Measurements from ENCODE around the gene BYSL.
"Not testable (repeated sequence)": the region's sequence is repeated elsewhere in the genome, so short reads cannot be mapped to it uniquely, and the experiment has no call there.

BYSL gene

DNA sequence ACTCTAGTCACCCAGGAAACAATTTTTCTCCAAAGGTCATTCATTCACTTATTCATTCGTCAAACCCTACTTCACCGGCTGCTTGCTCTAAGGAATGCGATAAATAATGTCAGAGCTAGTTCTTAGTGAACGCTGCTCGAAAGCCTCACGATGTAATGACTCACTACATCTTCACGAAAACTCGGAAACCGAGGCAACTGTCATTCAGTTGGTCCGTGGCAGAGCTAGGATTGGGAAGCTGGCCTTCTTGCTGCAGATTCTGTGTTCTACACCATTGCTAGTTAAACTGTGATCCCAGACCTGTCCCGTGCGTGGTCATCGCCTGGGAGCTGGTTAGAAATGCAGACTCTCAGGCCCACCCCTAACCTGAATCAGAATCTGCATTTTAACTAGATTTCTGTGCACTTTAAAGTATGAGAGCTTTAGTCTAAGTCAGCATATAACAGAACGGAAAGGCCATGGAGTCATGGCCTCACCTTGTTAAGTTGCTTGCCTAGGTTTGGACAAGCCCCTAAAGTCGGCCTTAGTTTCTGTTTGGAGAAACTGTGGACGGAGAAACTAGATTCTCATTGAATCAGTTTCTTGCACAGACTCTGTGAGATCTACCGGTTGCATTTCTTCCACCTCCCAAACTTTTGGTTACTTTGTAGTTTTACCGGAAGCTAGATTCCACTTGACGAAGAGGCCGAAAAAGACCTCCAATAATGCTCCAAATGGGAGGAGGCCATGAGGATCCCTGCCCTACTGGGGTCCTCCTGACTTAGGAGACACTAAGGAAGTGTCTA, 21.0 kb downstream of the BYSL start:
- DNase-seq (ENCODE audit: low read depth in 2 of 2) = no peak

DNA sequence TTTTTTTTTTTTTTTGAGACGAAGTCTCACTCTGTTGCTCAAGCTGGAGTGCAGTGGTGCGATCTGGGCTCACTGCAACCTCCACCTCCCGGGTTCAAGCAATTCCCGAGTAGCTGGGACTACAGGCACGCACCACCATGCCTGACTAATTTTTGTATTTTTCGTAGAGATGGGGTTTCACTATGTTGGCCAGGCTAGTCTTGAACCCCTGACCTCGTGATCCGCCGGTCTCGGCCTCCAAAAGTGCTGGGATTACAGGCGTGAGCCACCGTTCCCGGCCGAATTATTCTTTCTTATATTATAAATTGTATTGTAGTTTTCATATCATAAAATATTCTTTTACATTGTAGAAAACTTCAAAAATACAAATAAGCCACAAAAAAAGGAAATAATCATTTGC, 21.6 kb downstream of the BYSL start:
- not testable (repeated sequence) for DNase-seq (ENCODE audit: low read depth in 2 of 2)

DNA sequence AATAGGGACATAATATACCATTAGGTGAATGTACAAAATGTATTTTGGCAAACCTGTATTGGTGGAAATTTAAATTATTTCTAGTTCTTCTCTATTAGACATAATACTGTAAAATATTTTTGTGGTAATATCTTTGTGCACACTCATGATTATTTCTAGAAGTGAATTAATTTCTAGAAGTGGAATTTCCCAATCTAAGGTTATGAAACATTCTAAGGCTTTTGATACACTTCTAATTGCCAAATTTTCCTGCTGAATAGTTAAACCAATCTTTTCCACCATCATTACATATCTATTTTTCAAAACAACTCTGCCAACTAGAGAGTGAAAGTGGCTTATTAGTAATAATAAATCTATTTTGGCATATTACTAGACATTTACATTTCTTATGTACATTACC, 22.2 kb downstream of the BYSL start:
- no peak for DNase-seq (ENCODE audit: low read depth in 2 of 2)

DNA sequence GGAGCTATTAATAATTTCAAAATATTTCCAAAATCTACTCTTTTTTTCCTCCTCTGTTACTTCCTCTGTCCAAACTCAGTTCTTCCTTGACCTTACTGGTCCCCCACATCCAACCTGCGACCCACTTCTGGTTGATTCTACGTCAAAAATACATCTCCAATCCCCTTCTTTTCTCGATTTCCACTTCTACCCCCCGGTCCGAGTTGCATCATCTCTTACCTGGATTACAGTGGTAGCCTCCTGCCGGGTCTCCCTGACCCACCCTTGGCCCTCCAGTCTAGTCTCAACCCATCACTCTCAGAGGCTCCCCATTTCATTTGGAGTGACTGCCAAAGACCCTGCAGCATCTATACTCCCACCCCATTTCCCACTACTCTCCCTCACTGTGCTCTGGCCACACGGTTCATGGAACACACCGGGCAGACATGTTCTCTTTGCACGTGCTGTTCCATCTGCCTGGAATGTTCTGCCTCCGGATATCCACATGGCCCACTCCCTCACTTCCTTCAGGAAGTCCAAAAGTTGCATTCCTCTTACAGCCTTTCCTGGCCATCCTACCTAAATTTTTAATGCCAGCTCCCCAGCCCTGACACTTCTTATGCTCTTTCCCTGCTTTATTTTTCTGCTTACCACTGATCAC, 26.4 kb downstream of the BYSL start:
- no peak for DNase-seq (ENCODE audit: low read depth in 2 of 2)

DNA sequence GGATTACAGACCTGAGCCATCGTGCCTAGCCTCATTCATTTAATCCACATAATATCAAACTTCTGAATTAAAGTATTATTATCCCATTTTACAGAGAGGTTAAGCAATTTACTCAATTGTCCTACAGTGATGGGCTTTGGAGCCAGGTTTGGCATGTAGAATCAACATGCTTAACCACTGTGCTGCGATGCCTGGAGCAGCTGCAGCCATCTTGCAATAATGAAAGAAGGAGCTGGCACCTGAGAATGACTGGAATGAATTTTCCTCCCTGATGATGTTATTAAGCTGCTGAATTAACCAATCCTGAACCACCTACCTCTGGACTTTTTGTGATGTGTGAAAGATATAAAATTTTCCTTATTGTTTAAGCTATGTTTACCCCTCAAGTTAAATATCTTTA, 33.4 kb downstream of the BYSL start:
- DNase-seq (ENCODE audit: low read depth in 2 of 2) = no peak

DNA sequence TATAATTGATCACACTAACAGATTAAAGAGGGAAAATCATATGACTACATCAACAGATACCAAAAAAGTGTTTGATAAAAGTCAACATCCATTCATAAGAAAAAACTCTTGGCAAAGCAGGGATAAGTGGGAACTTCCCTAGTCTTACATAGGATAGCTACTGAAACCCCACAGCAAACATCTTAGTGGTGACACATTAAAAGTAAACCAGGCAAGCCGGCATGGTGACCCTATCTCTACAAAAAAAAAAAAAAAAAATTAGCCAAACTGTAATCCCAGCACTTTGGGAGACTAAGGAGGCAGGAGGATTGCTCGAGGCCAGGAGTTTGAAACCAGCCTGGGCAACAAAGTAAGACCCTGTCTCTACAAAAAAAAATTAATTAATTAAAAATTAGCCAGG, 34.1 kb downstream of the BYSL start:
- no peak for DNase-seq (ENCODE audit: low read depth in 2 of 2)

DNA sequence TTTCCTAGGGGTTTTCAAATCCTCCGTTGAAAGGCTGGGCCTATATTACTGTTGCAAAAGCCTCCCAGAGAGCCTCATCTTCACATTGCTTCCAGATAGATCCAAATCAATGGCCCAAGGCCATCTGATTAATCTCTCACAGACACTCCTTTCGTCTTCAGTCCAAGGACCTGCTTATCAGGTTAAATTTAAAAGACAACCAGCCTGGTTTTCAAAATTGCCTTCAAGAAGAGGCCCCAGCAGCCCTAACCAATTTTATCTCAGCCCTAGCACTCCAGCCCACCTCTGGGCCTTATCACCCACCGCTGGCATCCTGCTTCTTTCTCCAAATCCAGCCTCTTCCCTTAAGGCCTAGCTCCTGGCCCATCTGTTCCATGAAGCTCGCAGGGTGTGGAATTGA, 35.8 kb downstream of the BYSL start:
- DNase-seq (ENCODE audit: low read depth in 2 of 2) = no peak

DNA sequence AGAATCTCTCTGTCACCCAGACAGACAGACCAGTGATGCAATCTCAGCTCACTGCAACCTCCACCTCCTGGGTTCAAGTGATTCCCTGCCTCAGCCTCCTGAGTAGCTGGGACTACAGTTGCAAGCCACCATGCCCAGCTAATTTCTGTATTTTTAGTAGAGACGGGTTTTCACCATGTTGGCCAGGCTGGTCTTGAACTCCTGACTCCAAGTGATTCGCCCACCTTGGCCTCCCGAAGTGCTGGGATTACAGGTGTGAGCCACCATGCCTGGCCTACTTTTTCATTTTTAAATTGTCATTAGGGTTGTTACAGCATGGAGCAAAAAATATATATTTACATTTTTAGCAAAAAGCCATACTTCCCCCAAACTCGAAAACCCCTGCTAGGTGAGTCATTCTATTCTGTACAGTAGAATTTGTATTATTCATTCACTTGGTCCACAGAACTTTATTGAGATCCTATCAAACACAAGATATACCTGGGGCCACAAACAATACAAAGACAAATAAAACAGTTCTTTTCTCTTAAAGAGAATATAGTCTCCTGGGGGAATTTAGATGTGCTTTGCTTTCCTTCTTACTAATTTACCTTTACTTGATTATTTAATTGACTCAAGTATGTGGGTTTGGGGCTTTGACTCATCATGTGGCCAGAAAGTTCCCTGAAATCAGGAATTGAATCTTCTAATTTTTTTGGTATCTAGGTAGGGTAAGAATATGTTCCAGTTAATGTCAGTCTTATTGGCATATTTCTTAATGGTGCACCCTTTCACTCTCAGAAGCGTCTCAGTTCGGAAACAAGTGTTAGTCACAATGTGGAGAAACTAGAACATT, 36.9 kb downstream of the BYSL start:
- no peak for DNase-seq (ENCODE audit: low read depth in 2 of 2)

DNA sequence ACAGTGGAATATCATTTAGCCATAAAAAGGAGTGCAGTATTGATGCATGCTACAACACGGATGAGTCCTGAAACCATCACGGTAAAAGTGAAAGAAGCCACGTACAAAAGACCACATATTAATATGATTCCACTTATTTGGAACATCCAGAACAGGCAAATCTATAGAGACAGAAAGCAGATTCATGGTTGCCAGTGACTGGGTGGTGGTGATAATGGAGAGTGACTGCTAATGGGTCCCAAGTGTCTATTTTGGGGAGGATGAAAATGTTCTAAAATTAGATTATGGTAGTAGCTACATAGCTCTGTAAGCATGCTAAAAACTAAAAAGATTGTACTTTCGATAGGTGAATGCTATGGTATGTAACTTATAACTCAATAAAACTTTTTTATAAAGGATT, 38.7 kb downstream of the BYSL start:
- DNase-seq (ENCODE audit: low read depth in 2 of 2) = no peak

DNA sequence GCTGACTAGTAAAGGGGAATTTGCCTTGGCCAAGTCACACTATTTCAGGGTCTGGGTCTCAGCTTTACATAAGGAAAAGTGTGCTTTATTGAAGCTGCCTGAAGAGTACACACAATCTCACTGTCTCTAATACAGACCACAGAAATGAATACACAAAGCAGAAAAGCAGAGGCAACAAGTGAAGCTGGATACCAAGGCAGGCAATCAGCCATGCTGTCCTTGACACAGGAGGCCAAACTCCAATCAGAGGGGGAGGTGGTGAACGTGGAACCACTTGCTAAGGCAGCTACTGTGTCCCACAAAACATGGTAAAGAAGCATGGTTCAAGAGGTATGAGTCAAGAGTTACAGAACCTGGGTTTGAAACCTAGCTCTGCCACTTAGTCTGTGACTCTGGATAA, 42.1 kb downstream of the BYSL start:
- no peak for DNase-seq (ENCODE audit: low read depth in 2 of 2)

DNA sequence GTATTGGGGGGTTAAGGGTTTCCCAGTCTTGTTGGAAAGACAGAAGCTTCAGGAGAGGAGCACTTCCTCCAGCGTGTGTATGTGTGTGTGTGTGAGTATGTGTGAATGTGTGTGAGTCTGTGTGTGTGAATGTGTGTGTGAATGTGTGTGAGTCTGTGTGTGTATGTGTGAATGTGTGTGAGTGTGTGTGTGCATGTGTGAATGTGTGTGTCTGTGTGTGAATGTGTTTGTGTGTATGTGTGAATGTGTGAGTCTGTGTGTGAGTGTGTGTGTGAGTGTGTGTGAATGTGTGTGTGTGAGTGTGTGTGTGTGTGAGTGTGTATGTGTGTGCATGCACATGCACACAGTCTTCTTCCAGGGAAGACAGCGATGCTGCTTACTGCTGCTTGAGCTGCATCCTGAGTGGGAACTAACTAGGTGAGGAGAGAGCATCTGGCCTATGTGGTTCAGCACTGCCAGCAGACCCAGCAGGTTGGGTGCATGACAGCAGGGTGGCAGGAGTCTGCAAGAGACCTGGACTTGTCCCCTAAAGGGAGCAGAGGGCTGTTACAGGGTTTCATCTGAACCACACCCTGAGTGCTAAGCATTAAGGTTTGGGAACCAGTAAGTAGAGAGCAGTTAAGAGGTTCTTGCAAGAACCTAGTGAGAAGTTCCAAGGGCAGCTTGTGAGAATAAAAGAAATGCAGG, 43.0 kb downstream of the BYSL start:
- DNase-seq (ENCODE audit: low read depth in 2 of 2) = no peak

DNA sequence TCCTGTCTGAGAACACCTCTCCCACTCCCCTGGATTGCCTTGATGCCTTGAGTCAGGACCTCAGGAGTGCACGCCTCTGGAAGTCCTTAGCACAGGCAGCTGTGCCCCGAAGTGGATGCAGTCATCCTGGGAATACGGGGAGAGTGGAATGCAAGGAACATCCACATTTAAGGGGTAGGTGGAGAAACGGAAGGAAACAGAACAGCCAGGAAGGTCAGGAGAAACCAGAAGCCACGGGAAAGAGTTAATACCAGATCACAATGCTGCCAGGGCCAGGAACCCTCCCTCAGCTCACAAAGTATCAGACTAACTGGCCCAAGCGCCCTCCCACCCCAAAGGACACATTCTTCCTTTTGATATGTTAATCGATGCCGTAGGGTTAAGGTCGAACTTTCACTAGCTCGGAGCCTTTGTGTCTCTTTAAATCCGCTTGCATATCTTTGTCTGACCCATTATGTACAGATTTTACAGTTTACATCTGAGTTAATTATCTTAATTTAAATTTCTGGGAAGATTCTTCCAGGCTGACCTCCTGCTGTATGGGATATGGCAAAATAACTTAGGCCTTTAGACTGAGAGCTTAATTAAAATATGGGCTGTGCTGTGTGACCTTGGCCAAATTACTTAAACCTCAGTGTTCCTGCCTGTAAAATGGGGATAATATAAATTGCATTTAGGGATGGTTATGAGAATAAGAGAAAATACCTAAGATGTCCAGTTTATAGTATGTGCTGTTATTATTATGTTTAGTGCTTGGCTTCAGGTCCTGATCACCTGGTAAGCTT, 44.3 kb downstream of the BYSL start:
- no peak for DNase-seq (ENCODE audit: low read depth in 2 of 2)

DNA sequence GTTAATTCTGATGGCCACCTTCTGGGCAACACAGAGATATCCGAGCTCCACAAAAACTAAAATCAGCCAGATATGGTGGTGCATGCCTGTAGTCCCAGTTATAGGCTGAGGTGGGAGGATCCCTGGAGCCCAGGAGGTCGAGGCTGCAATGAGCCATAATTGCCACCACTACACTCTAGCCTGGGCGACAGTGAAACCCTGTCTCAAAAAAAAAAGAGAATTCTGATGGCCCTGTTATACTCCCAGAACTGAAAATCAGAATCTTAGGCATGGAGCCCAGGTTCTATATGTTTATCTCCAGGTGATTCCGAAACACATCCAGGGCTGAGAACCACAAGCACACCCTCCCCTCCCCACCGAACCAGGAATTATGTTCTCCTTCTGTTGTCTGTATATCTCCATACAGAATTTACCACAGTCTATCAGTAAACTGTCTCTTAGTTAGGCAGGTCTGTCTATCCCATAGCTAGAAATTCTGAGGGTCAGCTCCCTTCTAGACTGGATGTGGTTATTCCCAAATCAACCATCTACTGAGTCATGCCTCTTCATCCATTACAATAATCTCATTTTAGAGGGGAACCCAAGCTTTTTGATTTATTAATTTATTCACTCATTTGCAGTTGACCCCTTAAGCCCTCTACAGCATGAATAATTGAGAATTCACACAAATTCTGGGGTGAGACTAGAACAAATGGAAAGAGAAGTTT, 45.1 kb downstream of the BYSL start:
- DNase-seq (ENCODE audit: low read depth in 2 of 2) = no peak

DNA sequence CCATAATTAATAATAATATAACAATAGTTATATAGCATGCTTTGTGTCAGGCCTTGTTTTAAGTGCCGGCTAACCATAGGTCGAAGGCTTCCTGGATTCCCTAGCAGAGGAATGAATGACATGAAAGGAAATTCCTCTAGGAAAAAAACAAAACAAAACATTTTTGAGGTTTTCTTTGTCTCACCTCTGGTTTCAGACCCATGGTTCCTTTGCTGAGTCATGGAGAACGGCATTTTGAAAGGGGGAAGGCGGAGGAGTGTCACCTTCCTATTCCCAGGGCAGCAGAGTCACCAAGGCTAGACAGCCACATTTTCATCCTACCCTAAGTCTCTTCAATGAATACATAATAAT, 45.6 kb downstream of the BYSL start:
- no peak for DNase-seq (ENCODE audit: low read depth in 2 of 2)

DNA sequence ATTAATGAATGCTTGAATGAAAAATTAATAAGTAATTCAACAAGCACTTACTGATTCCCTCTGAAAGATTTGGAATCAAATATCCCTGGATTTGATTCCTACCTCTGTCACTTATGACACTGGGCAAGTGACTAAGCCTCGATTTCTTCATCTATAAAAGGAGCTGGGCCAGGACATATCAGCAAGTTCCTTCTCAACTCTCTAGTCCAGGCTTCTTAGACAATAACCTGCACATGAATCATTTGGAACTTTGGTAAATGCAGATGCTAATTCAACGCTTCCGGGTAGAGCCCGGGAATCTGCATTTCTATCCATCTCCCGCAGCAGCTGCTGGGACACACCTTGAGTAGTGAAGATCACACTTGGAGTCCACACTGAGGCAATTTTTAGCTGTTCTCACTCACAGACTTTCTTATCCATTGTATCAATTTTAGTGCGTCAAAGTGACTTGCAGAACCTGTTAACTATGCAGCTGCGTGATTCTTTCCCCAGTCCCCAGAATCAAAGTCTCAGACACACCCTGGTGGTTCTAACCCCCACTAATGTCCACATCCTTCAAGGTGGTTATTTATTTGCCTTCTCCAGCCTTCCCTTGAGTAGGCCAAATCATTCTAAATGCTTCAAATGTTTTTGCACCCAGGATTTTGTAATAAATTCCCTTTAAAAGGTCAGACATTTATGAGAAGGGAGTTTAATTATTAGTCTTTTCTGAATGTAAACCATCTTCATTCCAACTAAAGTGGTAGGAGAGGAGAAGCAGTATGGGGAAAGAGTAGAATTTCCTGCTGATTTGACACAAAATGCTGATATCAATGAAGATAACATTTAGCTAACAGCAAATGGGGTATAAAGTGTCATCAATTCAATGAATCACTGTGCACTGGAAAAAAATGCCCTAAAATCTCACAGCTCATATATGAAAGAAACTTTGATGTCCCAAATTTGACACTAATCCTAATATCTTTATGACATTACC, 46.3 kb downstream of the BYSL start:
- DNase-seq (ENCODE audit: low read depth in 2 of 2) = no peak

DNA sequence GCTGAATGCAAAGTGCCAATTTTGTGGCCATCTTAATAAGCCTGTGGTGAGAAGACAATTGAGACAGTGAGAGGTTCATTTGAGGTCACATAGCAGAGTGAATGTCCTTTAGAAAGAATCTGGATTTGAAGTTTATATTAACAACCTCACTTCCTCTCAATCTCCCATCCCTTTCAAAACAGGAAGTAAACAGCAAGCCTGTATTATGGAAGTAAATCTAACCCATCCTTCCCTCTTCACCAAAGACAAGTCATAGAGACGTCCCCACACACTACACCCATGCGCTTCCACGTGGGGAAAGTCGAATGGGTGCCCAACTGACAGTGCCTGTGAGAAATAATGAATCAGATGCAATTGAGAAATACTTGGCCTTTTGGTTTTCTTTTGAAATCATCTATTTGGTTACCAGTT, 49.1 kb downstream of the BYSL start:
- DNase-seq (ENCODE audit: low read depth in 2 of 2) = peak; percentile 38 to 55

DNA sequence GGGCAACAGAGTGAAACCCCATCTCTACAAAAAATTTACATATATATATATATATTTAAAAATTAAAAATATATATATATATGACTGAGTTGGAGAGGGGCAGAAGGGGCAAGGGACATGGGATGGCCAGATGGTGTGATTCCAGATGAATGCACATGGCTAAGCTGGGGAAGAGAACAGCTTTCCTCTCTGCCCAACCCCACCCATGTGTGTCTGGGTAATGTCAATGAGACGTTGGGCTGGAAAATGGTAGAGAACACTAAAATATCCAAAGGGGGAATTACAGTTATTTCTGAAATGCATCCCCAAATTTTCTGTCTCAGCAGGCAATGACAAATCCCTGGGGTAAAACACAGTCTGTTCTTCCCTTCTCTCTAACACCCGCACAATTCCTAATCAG, 51.5 kb downstream of the BYSL start:
- no peak for DNase-seq (ENCODE audit: low read depth in 2 of 2)

DNA sequence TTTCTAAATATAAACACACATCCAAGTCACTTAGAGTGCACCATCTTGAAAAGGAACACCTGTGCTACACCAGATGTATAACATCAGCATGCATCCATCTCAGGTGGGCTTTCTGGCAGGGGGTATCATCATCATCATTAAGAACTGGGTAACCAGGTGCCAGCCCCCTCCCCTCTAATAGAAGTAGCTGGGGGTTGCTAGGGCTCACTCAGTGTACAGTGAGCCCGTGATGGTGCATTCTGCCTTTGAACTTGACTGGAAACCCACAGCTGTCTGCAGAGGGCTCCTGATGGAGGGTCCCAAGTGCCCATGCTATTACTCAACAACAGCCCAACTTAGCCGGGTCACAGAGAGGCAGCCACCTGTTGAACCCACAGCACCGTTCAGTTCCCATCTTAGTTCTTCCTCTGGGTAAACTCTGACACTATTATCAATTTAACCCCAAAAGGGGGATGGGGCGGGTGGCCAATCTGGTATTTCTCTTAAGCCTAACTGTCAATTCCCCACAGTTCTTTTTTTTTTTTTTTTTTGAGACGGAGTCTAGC, 53.1 kb downstream of the BYSL start:
- no peak for DNase-seq (ENCODE audit: low read depth in 2 of 2)

DNA sequence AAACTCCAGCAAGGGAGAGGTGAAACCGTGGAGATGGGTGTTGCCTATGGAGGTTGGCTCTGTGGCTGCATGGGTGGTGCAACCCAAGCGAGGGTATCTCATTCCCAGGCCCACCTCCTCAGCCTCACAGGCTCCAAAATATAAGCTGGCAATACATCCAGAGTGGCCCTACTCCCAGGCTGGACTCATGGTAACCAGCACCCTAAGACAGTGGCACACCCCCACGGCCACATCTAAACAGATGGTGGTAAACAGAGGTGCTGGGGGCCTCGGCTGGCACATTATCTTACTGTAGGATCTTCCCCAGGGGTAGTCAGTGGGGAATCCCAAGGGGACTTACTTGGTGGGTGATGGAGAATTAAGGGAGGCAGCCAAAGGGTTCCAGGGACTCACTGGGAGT, 54.0 kb downstream of the BYSL start:
- no peak for DNase-seq (ENCODE audit: low read depth in 2 of 2)

Measured in stimulated activated CD8-positive, alpha-beta memory T cell treated with anti-CD3 and anti-CD28 coated beads, Interleukin-7, amount 100 ng/mL, for 4 hours (primary cell).